H9 (cell line): ENCODE data around the gene PACS1. TPM values are rescaled to one million over a fixed set of nuclear protein-coding genes. Genes with fewer than 3 reads are reported as not detected.

Experiments used
- DNase-seq: peaks from one replicate; pipeline ENCODE4 v3.0.0-alpha.2; 2017
- H2AFZ ChIP-seq: one replicate; pipeline ENCODE4 v1.6.1; 2013; ENCODE audit warnings: mild to moderate bottlenecking, low read length, control low read depth, moderate library complexity
- H2AK5ac ChIP-seq: 2 replicates; pipeline ENCODE4 v1.6.1; 2013; ENCODE audit warnings: low read length, control low read depth, mixed read lengths; ENCODE audit not compliant: insufficient read length
- H2BK120ac ChIP-seq: one replicate; pipeline ENCODE4 v1.6.1; 2013; ENCODE audit warnings: low read depth, mild to moderate bottlenecking, low read length, control low read depth, inconsistent platforms; ENCODE audit not compliant: poor library complexity, severe bottlenecking
- H2BK12ac ChIP-seq: 2 replicates; pipeline ENCODE4 v1.6.1; 2013; ENCODE audit warnings: low read length, control low read depth, mixed read lengths, low read depth; ENCODE audit not compliant: insufficient read length
- H2BK15ac ChIP-seq: 2 replicates; pipeline ENCODE4 v1.6.1; 2013; ENCODE audit warnings: low read depth, low read length, control low read depth
- H2BK20ac ChIP-seq: one replicate; pipeline ENCODE4 v1.6.1; 2013; ENCODE audit warnings: low read depth, mild to moderate bottlenecking, low read length, control low read depth, inconsistent platforms; ENCODE audit not compliant: poor library complexity, severe bottlenecking
- H2BK5ac ChIP-seq: 2 replicates; pipeline ENCODE4 v1.6.1; 2013; ENCODE audit warnings: low read length, control low read depth, mixed read lengths; ENCODE audit not compliant: insufficient read length
- H3K14ac ChIP-seq: 2 replicates; pipeline ENCODE4 v1.6.1; 2013; ENCODE audit warnings: low read length, control low read depth; ENCODE audit not compliant: insufficient read depth
- H3K18ac ChIP-seq: 2 replicates; pipeline ENCODE4 v1.6.1; 2013; ENCODE audit warnings: low read depth, mild to moderate bottlenecking, mixed read lengths, low read length, control low read depth; ENCODE audit not compliant: insufficient read length
- H3K23ac ChIP-seq: 2 replicates; pipeline ENCODE4 v1.6.1; 2013; ENCODE audit warnings: low read length, control low read depth, mixed read lengths, low read depth; ENCODE audit not compliant: insufficient read length
- H3K23me2 ChIP-seq: 2 replicates; pipeline ENCODE4 v1.6.1; 2013; ENCODE audit warnings: low read depth, mild to moderate bottlenecking, mixed read lengths, low read length, control low read depth; ENCODE audit not compliant: insufficient read length, poor library complexity, severe bottlenecking
- H3K27ac ChIP-seq: 2 replicates; pipeline ENCODE4 v1.5.1; 2013; ENCODE audit warnings: low read length, control low read depth, mixed read lengths, low read depth; ENCODE audit not compliant: insufficient read length
- H3K27me3 ChIP-seq: 2 replicates; pipeline ENCODE4 v1.6.1; 2013; ENCODE audit warnings: low read length, control low read depth, inconsistent platforms; ENCODE audit not compliant: insufficient read depth
- H3K4ac ChIP-seq: 2 replicates; pipeline ENCODE4 v1.6.1; 2013; ENCODE audit warnings: low read depth, mild to moderate bottlenecking, control low read depth, inconsistent platforms, low read length, moderate library complexity
- H3K4me1 ChIP-seq: 2 replicates; pipeline ENCODE4 v1.6.1; 2013; ENCODE audit warnings: low read length, control low read depth, inconsistent platforms; ENCODE audit not compliant: insufficient read depth
- H3K4me2 ChIP-seq: 2 replicates; pipeline ENCODE4 v1.6.1; 2013; ENCODE audit warnings: low read length, control low read depth, mixed read lengths; ENCODE audit not compliant: insufficient read length, insufficient read depth
- H3K56ac ChIP-seq: 2 replicates; pipeline ENCODE4 v1.6.1; 2013; ENCODE audit warnings: low read depth, mild to moderate bottlenecking, mixed read lengths, low read length, control low read depth; ENCODE audit not compliant: insufficient read length
- H3K79me1 ChIP-seq: 2 replicates; pipeline ENCODE4 v1.6.1; 2013; ENCODE audit warnings: low read depth, mild to moderate bottlenecking, moderate library complexity, low read length, control low read depth, inconsistent platforms; ENCODE audit not compliant: insufficient read depth, poor library complexity, severe bottlenecking
- H3K79me2 ChIP-seq: 2 replicates; pipeline ENCODE4 v1.6.1; 2013; ENCODE audit warnings: low read length, control low read depth, inconsistent platforms; ENCODE audit not compliant: insufficient read depth
- H3K9ac ChIP-seq: 2 replicates; pipeline ENCODE4 v1.6.1; 2013; ENCODE audit warnings: low read length, control low read depth, mixed read lengths; ENCODE audit not compliant: insufficient read length; ENCODE audit errors: extremely low read depth
- H3K9me3 ChIP-seq: one replicate; pipeline ENCODE4 v1.6.1; 2013; ENCODE audit warnings: low read depth, low read length, inconsistent platforms; ENCODE audit not compliant: control insufficient read depth
- H3T11ph ChIP-seq: one replicate; pipeline ENCODE4 v1.6.1; 2013; ENCODE audit warnings: mild to moderate bottlenecking, low read length, control low read depth, inconsistent platforms
- H4K20me1 ChIP-seq: one replicate; pipeline ENCODE4 v1.6.1; 2013; ENCODE audit not compliant: control insufficient read depth, insufficient read length, insufficient read depth
- H4K5ac ChIP-seq: 2 replicates; pipeline ENCODE4 v1.6.1; 2013; ENCODE audit warnings: low read depth, mild to moderate bottlenecking, mixed read lengths, low read length, control low read depth; ENCODE audit not compliant: insufficient read length
- H4K8ac ChIP-seq: replicated peaks from 2 replicates; pipeline ENCODE4 v1.6.1; 2013; ENCODE audit warnings: low read length, control low read depth, mixed read lengths, low read depth; ENCODE audit not compliant: insufficient read length
- H4K91ac ChIP-seq: 2 replicates; pipeline ENCODE4 v1.6.1; 2013; ENCODE audit warnings: low read depth, mild to moderate bottlenecking, moderate library complexity, mixed read lengths, low read length, control low read depth; ENCODE audit not compliant: insufficient read length
- H3K27ac Mint-ChIP-seq, 3 experiments: 2 replicates in 2 of 3; 3 replicates in 1 of 3; pipeline ENCODE4 v1.8.0; 2020 to 2021; ENCODE audit warnings: mixed read lengths in 3 of 3, mild to moderate bottlenecking in 1 of 3, moderate library complexity in 1 of 3
- H3K27me3 Mint-ChIP-seq: 2 replicates; pipeline ENCODE4 v1.8.0; 2021; ENCODE audit warnings: low read depth, mild to moderate bottlenecking, moderate library complexity, mixed read lengths
- H3K36me3 Mint-ChIP-seq, 3 experiments: 2 replicates in 2 of 3; 3 replicates in 1 of 3; pipeline ENCODE4 v1.8.0; 2020 to 2021; ENCODE audit warnings: low read depth in 3 of 3, mixed read lengths in 3 of 3; ENCODE audit not compliant: insufficient read depth in 1 of 3
- H3K4me1 Mint-ChIP-seq, 2 experiments: 2 replicates each; pipeline ENCODE4 v1.8.0; 2020; ENCODE audit warnings: mixed read lengths in 2 of 2
- H3K4me3 Mint-ChIP-seq, 2 experiments: 2 replicates in 1 of 2; 3 replicates in 1 of 2; pipeline ENCODE4 v1.8.0; 2020 to 2021; ENCODE audit warnings: mild to moderate bottlenecking in 2 of 2, mixed read lengths in 2 of 2, moderate library complexity in 1 of 2
- H3K9me3 Mint-ChIP-seq, 2 experiments: 2 replicates in 1 of 2; 3 replicates in 1 of 2; pipeline ENCODE4 v1.8.0; 2020; ENCODE audit warnings: mild to moderate bottlenecking in 2 of 2, mixed read lengths in 2 of 2, moderate library complexity in 1 of 2
- WGBS: extraction: QIAGEN DNeasy Blood & Tissue Kit; methylation state at CpG from one replicate; pipeline ENCODE4 v1.1.7; 2013; ENCODE audit warnings: missing lambda C conversion rate, low lambda C conversion rate, mixed read lengths; ENCODE audit not compliant: insufficient read length; ENCODE audit errors: extremely low coverage; 5-methylcytosine and 5-hydroxymethylcytosine counted together
- total RNA-seq: library from RNA; stranded (reverse); gene quantifications from 2 replicates; pipeline ENCODE4 v1.2.1, GENCODE V29; 2021
- TF ChIP-seq, protein P1 (sequence below): fragments of 200-600 bp; sonication (generic); conservative IDR thresholded peaks from 3 replicates; pipeline ENCODE4 v1.8.0; 2021; ENCODE audit warnings: antibody characterized with exemption, mild to moderate bottlenecking

The PACS1 gene
- total RNA-seq, 1 experiment from 2014 or later = 35.5 TPM

DNA sequence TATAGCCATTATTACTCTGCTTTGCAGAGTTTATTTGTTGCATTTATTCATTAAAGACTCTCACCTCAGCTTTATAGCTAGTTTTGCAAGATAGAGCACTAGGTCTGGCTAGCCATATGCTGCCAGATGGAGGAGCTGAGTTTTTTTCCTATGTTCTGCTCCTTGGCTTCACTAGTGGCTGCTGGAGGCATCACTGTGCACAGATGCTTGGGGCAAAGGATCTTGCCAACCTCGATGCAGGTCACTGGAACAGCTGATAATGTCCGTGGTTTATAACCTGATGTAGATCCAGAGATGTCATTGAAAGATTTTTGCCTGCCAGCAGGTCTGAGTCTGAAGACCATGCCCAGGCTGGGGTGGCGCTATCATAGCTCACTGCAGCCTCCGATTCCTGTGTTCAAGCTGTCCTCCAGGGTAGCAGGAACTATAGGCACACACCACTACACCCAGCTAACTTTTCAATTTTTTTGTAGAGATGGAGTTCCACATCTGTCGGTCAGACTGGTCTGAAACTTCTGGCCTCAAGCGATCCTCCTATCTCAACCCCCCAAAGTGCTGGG, 63.2 kb downstream of the PACS1 start:
- no peak overlapping the region for H4K8ac ChIP-seq
- no peaks in the 10 kb centered on the region for H3K23me2 ChIP-seq
- no peak overlapping the region for H3K14ac ChIP-seq
- no peaks in the 10 kb centered on the region for H3K9me3 ChIP-seq
- peaks cover 2% of the 10 kb centered on the region; the same call in 1 of the 2 replicates for H3K4me1 ChIP-seq
- H3K4me1 Mint-ChIP-seq = peaks cover 5 to 24% of the 10 kb centered on the region in 2 experiments; a peak in 3 of 4 replicates
- H3K79me2 ChIP-seq = no peaks in the 10 kb centered on the region
- H3T11ph ChIP-seq = no peak overlapping the region
- H2BK15ac ChIP-seq = no peak overlapping the region
- no peaks in the 10 kb centered on the region for H3K79me1 ChIP-seq
- no peak overlapping the region for H3K9ac ChIP-seq
- H2AFZ ChIP-seq = no peak overlapping the region
- no peak overlapping the region for H2AK5ac ChIP-seq
- no peak overlapping the region for H2BK120ac ChIP-seq
- no peaks in the 10 kb centered on the region for H3K36me3 Mint-ChIP-seq
- TF ChIP-seq, protein P1, sequence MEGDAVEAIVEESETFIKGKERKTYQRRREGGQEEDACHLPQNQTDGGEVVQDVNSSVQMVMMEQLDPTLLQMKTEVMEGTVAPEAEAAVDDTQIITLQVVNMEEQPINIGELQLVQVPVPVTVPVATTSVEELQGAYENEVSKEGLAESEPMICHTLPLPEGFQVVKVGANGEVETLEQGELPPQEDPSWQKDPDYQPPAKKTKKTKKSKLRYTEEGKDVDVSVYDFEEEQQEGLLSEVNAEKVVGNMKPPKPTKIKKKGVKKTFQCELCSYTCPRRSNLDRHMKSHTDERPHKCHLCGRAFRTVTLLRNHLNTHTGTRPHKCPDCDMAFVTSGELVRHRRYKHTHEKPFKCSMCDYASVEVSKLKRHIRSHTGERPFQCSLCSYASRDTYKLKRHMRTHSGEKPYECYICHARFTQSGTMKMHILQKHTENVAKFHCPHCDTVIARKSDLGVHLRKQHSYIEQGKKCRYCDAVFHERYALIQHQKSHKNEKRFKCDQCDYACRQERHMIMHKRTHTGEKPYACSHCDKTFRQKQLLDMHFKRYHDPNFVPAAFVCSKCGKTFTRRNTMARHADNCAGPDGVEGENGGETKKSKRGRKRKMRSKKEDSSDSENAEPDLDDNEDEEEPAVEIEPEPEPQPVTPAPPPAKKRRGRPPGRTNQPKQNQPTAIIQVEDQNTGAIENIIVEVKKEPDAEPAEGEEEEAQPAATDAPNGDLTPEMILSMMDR = no peak
- no peak for DNase-seq
- no peak overlapping the region for H3K23ac ChIP-seq
- no peak overlapping the region for H2BK20ac ChIP-seq
- no peaks in the 10 kb centered on the region for H3K27me3 ChIP-seq
- H3K9me3 Mint-ChIP-seq = no peaks in the 10 kb centered on the region
- H3K27me3 Mint-ChIP-seq = no peaks in the 10 kb centered on the region
- no peak overlapping the region for H3K4me3 Mint-ChIP-seq
- no peak overlapping the region for H4K5ac ChIP-seq
- no peak overlapping the region for H3K56ac ChIP-seq
- H3K27ac ChIP-seq = no peak overlapping the region
- H2BK5ac ChIP-seq = no peak overlapping the region
- H3K18ac ChIP-seq = no peak overlapping the region
- no peak overlapping the region for H3K4ac ChIP-seq
- no CpG with 5 or more reads among the region's 6 CpGs for WGBS
- H4K91ac ChIP-seq = no peak overlapping the region
- no peaks in the 10 kb centered on the region for H4K20me1 ChIP-seq
- no peak overlapping the region for H2BK12ac ChIP-seq
- no peak overlapping the region for H3K4me2 ChIP-seq
- H3K27ac Mint-ChIP-seq = peak overlapping the region in 1 of 3 experiments; percentile 46; a peak in 2 of 7 replicates
